Gastrocnemius medialis (tissue), 4 donors: ENCODE data around the gene MBTPS1. TPM values are rescaled to one million over a fixed set of nuclear protein-coding genes. Genes with fewer than 3 reads are reported as not detected.
A peak's percentile ranks its signal among the peaks of the same experiment; 100 is the strongest.

Experiments
- ATAC-seq, 2 donors: fragments of 150-250 bp; one replicate each; pipeline ENCODE4 v1.9.1; 2016
- DNase-seq, 2 donors: peaks; one replicate each; pipeline ENCODE4 v3.0.0-alpha.2; 2019
- H3K27ac ChIP-seq, 4 donors: fragments of 200-600 bp; sonication (generic); 1 replicate in 1 of 4; 2 replicates in 3 of 4; pipeline ENCODE4 v1.5.1; 2016 to 2018; ENCODE audit warnings: mild to moderate bottlenecking in 2 of 4, moderate library complexity in 1 of 4
- H3K27me3 ChIP-seq, 3 donors: fragments of 200-600 bp; sonication (generic) in 2 of 3; 1 replicate in 1 of 3; 2 replicates in 2 of 3; pipeline versions ENCODE4 v1.5.1 to v1.6.0; 2016 to 2019; ENCODE audit warnings: mild to moderate bottlenecking in 1 of 3, moderate library complexity in 1 of 3
- H3K36me3 ChIP-seq, 2 donors: fragments of 200-600 bp; sonication (generic) in 1 of 2; one replicate each; pipeline ENCODE4 v1.5.1; 2017 to 2018
- H3K4me1 ChIP-seq, 2 donors: fragments of 200-600 bp; sonication (generic) in 1 of 2; one replicate each; pipeline ENCODE4 v1.5.1; 2016 to 2017; ENCODE audit warnings: mild to moderate bottlenecking in 2 of 2
- H3K4me3 ChIP-seq, 4 donors: fragments of 200-600 bp; sonication (generic) in 3 of 4; 1 replicate in 1 of 4; 2 replicates in 3 of 4; pipeline ENCODE4 v1.5.1; 2016 to 2019; ENCODE audit warnings: mild to moderate bottlenecking in 2 of 4
- H3K9me3 ChIP-seq, 3 donors: fragments of 200-600 bp; sonication (generic) in 2 of 3; 1 replicate in 1 of 3; 2 replicates in 2 of 3; pipeline ENCODE4 v1.5.1; 2016 to 2019
- POLR2A ChIP-seq, 2 donors: fragments of 450-650 bp; IDR thresholded peaks; one replicate each; pipeline ENCODE4 v1.6.1; 2017; ENCODE audit warnings: antibody characterized with exemption in 2 of 2, mild to moderate bottlenecking in 2 of 2, moderate library complexity in 2 of 2
- in situ Hi-C, 4 donors: fragments of 200-750 bp; cut with MboI; loops; one replicate each; pipeline versions ENCODE4 v1.15.0 to v1.8.0; 2017; ENCODE audit warnings: low sequenced_read_pairs in 4 of 4
- intact Hi-C: fragments of 100-400 bp; cut with DNase I; formaldehyde crosslinking; loops from one replicate; pipeline ENCODE4 v1.15.1; 2023; ENCODE audit warnings: low total_unique reads
- total RNA-seq, 4 donors: library from RNA; depleted of rRNA; stranded (reverse); fragments of >200 nt; gene quantifications; one replicate each; pipeline versions ENCODE4 v1.1.0 to v1.2.3, GENCODE V29; 2016
- TF ChIP-seq, protein P1 (sequence below), 5 experiments: fragments of 450-650 bp in 3 of 5; fragments of 200-600 bp in 2 of 5; sonication (generic) in 2 of 5; IDR thresholded peaks in 4 of 5; conservative IDR thresholded peaks in 1 of 5; 1 replicate in 4 of 5; 2 replicates in 1 of 5; pipeline ENCODE4 v1.5.1; 2016 to 2019; ENCODE audit warnings: antibody characterized with exemption in 5 of 5, mild to moderate bottlenecking in 3 of 5, moderate library complexity in 3 of 5

Gene MBTPS1
- total RNA-seq, 4 donors from 2014 or later: 28.8 to 44.3 (median 38.5) TPM

DNA sequence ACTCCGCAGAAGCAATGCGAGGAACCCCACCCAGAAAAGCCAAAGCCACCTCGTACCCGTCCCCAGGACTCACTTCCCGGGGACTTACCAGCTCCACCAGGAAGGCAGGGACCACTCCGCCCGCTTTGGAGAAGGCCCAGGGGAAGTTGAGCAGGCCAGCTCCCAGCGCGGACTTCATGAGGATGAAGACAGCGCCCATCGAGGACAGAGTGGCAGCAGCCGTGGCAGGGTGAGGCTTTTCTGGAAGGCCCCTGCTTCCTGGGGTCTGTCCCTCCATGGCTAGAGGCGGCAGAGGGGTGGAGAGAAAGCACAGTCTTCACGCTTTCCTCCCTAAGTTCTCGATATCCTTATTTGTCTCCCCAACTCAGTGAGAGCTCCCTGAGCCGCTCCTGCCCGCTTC lies 74.9 kb downstream of the MBTPS1 start:
- ATAC-seq (no peak), DNase-seq (no peak)
- H3K36me3 ChIP-seq: no peaks in the 10 kb centered on the region
- H3K9me3 ChIP-seq: no peaks in the 10 kb centered on the region
- in situ Hi-C loops: loop anchor here in 1 of 4 donors (10.0 kb wide), 1 partner anchor 117 kb away; no protein-coding TSS in a partner anchor
- H3K27ac ChIP-seq: no peak overlapping the region
- H3K4me3 ChIP-seq: no peak overlapping the region
- intact Hi-C loops: no loop called here
- H3K27me3 ChIP-seq: peaks cover 0 to 4% (median 3%) of the 10 kb centered on the region in 3 donors
- peaks cover 0 to 10% of the 10 kb centered on the region in 2 donors for H3K4me1 ChIP-seq
- TF ChIP-seq, protein P1, sequence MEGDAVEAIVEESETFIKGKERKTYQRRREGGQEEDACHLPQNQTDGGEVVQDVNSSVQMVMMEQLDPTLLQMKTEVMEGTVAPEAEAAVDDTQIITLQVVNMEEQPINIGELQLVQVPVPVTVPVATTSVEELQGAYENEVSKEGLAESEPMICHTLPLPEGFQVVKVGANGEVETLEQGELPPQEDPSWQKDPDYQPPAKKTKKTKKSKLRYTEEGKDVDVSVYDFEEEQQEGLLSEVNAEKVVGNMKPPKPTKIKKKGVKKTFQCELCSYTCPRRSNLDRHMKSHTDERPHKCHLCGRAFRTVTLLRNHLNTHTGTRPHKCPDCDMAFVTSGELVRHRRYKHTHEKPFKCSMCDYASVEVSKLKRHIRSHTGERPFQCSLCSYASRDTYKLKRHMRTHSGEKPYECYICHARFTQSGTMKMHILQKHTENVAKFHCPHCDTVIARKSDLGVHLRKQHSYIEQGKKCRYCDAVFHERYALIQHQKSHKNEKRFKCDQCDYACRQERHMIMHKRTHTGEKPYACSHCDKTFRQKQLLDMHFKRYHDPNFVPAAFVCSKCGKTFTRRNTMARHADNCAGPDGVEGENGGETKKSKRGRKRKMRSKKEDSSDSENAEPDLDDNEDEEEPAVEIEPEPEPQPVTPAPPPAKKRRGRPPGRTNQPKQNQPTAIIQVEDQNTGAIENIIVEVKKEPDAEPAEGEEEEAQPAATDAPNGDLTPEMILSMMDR (IDR thresholded peaks at IDR 0.05 in 4 of 5, conservative IDR thresholded peaks at IDR 0.05 in 1 of 5): no peak
- TF ChIP-seq POLR2A (IDR thresholded peaks at IDR 0.05): no peak

- ATAC-seq (peak in 1 of 2 donors; percentile 35), DNase-seq (no peak)
- H3K4me3 ChIP-seq: peak overlapping the region in 3 of 4 donors; percentile 15 to 31 (median 30)
- in situ Hi-C loops: loop anchor here in 1 of 4 donors (10.0 kb wide), 1 partner anchor 116 kb away; no protein-coding TSS in a partner anchor
- no peaks in the 10 kb centered on the region for H3K36me3 ChIP-seq
- H3K27ac ChIP-seq: no peak overlapping the region
- peaks cover 0 to 10% of the 10 kb centered on the region in 2 donors for H3K4me1 ChIP-seq
- peak in 1 of 2 donors; percentile 11 for TF ChIP-seq POLR2A (IDR thresholded peaks at IDR 0.05)
- TF ChIP-seq, protein P1 (IDR thresholded peaks at IDR 0.05 in 4 of 5, conservative IDR thresholded peaks at IDR 0.05 in 1 of 5): no peak
- peaks cover 0 to 4% (median 3%) of the 10 kb centered on the region in 3 donors for H3K27me3 ChIP-seq
- intact Hi-C loops: no loop called here
- no peaks in the 10 kb centered on the region for H3K9me3 ChIP-seq
Measured at GRCh38 chr16:84040823-84041820, 75.6 kb downstream of the MBTPS1 start.

DNA sequence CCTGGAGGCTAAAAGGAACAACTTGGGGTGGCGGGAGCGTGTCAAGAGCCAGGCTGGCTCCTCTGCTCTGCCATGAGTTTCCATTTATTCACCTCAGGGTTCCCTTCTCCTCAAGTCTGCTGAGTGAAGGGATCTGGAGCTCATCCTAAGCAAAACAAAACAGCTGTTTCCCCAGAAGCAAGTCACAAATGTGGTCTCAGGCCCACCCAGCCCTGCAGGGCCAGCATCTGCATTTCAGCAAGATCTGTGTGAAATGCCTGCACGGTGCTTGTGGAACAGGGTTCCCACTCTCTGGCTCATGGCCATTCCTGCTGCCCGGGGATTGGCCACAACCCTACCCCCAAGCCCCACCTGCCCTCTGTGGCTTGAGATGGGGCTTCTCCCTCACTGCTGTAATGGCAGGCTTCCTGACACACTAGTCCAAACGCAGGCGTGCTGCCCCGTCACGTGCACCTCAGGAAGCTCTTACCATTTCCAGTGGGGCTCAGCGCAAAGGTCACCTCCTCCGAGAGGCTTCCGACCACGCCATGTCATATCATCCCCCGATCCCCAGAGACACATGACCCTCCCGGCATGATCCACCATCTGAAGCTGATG lies 76.4 kb downstream of the MBTPS1 start:
- DNase-seq: no peak
- peaks cover 0 to 10% of the 10 kb centered on the region in 2 donors for H3K4me1 ChIP-seq
- no peak for TF ChIP-seq POLR2A (IDR thresholded peaks at IDR 0.05)
- TF ChIP-seq, protein P1 (IDR thresholded peaks at IDR 0.05 in 4 of 5, conservative IDR thresholded peaks at IDR 0.05 in 1 of 5): no peak
- H3K27ac ChIP-seq: no peak overlapping the region
- in situ Hi-C loops (loop anchor here in 1 of 4 donors (10.0 kb wide), 1 partner anchor 116 kb away; no protein-coding TSS in a partner anchor), intact Hi-C loops (no loop called here)
- peaks cover 0 to 4% (median 3%) of the 10 kb centered on the region in 3 donors for H3K27me3 ChIP-seq
- H3K4me3 ChIP-seq: peak overlapping the region in 2 of 4 donors; percentile 15 to 30
- no peaks in the 10 kb centered on the region for H3K9me3 ChIP-seq
- H3K36me3 ChIP-seq: no peaks in the 10 kb centered on the region
- ATAC-seq: no peak

GRCh38 chr16:84039696-84040095 lies 77.0 kb downstream of the MBTPS1 start:
- ATAC-seq (no peak), DNase-seq (no peak)
- in situ Hi-C loops (loop anchor here in 1 of 4 donors (10.0 kb wide), 1 partner anchor 115 kb away; no protein-coding TSS in a partner anchor), intact Hi-C loops (no loop called here)
- peaks cover 0 to 10% of the 10 kb centered on the region in 2 donors for H3K4me1 ChIP-seq
- H3K27ac ChIP-seq: no peak overlapping the region
- no peaks in the 10 kb centered on the region for H3K36me3 ChIP-seq
- peaks cover 0 to 4% (median 3%) of the 10 kb centered on the region in 3 donors for H3K27me3 ChIP-seq
- no peak for TF ChIP-seq POLR2A (IDR thresholded peaks at IDR 0.05)
- TF ChIP-seq, protein P1 (IDR thresholded peaks at IDR 0.05 in 4 of 5, conservative IDR thresholded peaks at IDR 0.05 in 1 of 5): no peak
- no peak overlapping the region for H3K4me3 ChIP-seq
- no peaks in the 10 kb centered on the region for H3K9me3 ChIP-seq
